Frontal cortex (tissue), 4 donors: ENCODE measurements around the gene ZNF513. TPM values are rescaled to one million over a fixed set of nuclear protein-coding genes. Genes with fewer than 3 reads are reported as not detected.

Source experiments
- DNase-seq, 2 donors: peaks; one replicate each; pipeline ENCODE4 v3.0.0; 2012; ENCODE audit warnings: low spot score in 2 of 2
- FAIRE-seq: peaks from 2 replicates; lab custom pipeline; 2012; peaks lifted over from hg19 to GRCh38; lab: Jason Lieb, UNC
- total RNA-seq: library from RNA; depleted of rRNA; stranded (reverse); fragments of >200 nt; gene quantifications from one replicate; pipeline ENCODE4 v1.2.3, GENCODE V29; 2014
- donor health status: control.
- donor health status: control.
- donor health status: control.

The ZNF513 gene
- total RNA-seq, 1 donor from 2014 or later, result 12.6 TPM

- no peak for FAIRE-seq
- DNase-seq, result no peak
Observed at GRCh38 chr2:27393225-27393624, 12.7 kb upstream of the ZNF513 start.

- DNase-seq (no peak), FAIRE-seq (no peak)
Observed at GRCh38 chr2:27390822-27391679, 10.5 kb upstream of the ZNF513 start.

- DNase-seq (no peak), FAIRE-seq (no peak)
Observed at GRCh38 chr2:27381577-27382181, 1.1 kb upstream of the ZNF513 start.

- FAIRE-seq (no peak), DNase-seq (peak; percentile 78 to 79)
Observed at GRCh38 chr2:27379836-27380625, 503 bp downstream of the ZNF513 start.

- FAIRE-seq, result no peak
- DNase-seq, result no peak
Observed at GRCh38 chr2:27379383-27379835, 1.1 kb downstream of the ZNF513 start.

GRCh38 chr2:27378809-27379290 is 1.7 kb downstream of the ZNF513 start:
- no peak for DNase-seq
- no peak for FAIRE-seq

- DNase-seq (no peak), FAIRE-seq (no peak)
Observed at GRCh38 chr2:27378096-27378808, 2.3 kb downstream of the ZNF513 start.

GRCh38 chr2:27377618-27378095 is 2.9 kb downstream of the ZNF513 start:
- DNase-seq, result no peak

GRCh38 chr2:27376866-27377617 is 3.5 kb downstream of the ZNF513 start:
- FAIRE-seq (no peak), DNase-seq (no peak)

More at GRCh38 chr2:27377618-27378095, 2.9 kb downstream of the ZNF513 start:
- FAIRE-seq, result no peak

GRCh38 chr2:27376151-27376865 is 4.2 kb downstream of the ZNF513 start:
- DNase-seq (no peak), FAIRE-seq (no peak)

- FAIRE-seq, result no peak
Observed at GRCh38 chr2:27375513-27376099, 4.9 kb downstream of the ZNF513 start.

GRCh38 chr2:27373567-27373966 is 7.0 kb downstream of the ZNF513 start:
- no peak for FAIRE-seq
- DNase-seq, result no peak

More at GRCh38 chr2:27375513-27376099, 4.9 kb downstream of the ZNF513 start:
- no peak for DNase-seq

GRCh38 chr2:27372937-27373336 is 7.6 kb downstream of the ZNF513 start:
- DNase-seq, result no peak
- no peak for FAIRE-seq

GRCh38 chr2:27370816-27371620 is 9.5 kb downstream of the ZNF513 start:
- DNase-seq (no peak), FAIRE-seq (no peak)

- FAIRE-seq, result no peak
- peak; percentile 96 to 97 for DNase-seq
Observed at GRCh38 chr2:27370026-27370815, 10.3 kb downstream of the ZNF513 start, which contains the start of the genes EIF2B4 and SNX17. Gene EIF2B4 (minus strand): TSS chr2:27370338. CDS start chr2:27370314, 24 bp downstream. Gene SNX17 (plus strand): TSS chr2:27370616. CDS start chr2:27370744, 128 bp downstream.

GRCh38 chr2:27369471-27370025 is 11.0 kb downstream of the ZNF513 start:
- peak; percentile 50 to 66 for DNase-seq
- FAIRE-seq, result no peak
